ENCODE results near the gene GALNS. TPM values are rescaled to one million over a fixed set of nuclear protein-coding genes. Genes with fewer than 3 reads are reported as not detected.

GALNS gene
- total RNA-seq, 1 donor from 2014 or later: 16.8 TPM

- DNase-seq (ENCODE audit: low read depth, low spot score): no peak
Observed at GRCh38 chr16:88888461-88889387, 32.0 kb upstream of the GALNS start.

GRCh38 chr16:88888057-88888456 is 31.3 kb upstream of the GALNS start:
- no peak for DNase-seq (ENCODE audit: low read depth, low spot score)

- DNase-seq (ENCODE audit: low read depth, low spot score): no peak
Observed at GRCh38 chr16:88886845-88887521, 30.2 kb upstream of the GALNS start.

- no peak for DNase-seq (ENCODE audit: low read depth, low spot score)
Observed at GRCh38 chr16:88886420-88886844, 29.7 kb upstream of the GALNS start.

GRCh38 chr16:88885693-88886280 is 29.0 kb upstream of the GALNS start:
- no peak for DNase-seq (ENCODE audit: low read depth, low spot score)

- DNase-seq (ENCODE audit: low read depth, low spot score): no peak
Observed at GRCh38 chr16:88884569-88885271, 28.0 kb upstream of the GALNS start.

- no peak for DNase-seq (ENCODE audit: low read depth, low spot score)
Observed at GRCh38 chr16:88883946-88884345, 27.2 kb upstream of the GALNS start.

GRCh38 chr16:88883117-88883895 is 26.6 kb upstream of the GALNS start:
- DNase-seq (ENCODE audit: low read depth, low spot score): no peak

GRCh38 chr16:88882358-88883030 is 25.7 kb upstream of the GALNS start:
- no peak for DNase-seq (ENCODE audit: low read depth, low spot score)

GRCh38 chr16:88881675-88882357 is 25.1 kb upstream of the GALNS start:
- no peak for DNase-seq (ENCODE audit: low read depth, low spot score)

GRCh38 chr16:88881007-88881615 is 24.4 kb upstream of the GALNS start:
- DNase-seq (ENCODE audit: low read depth, low spot score): no peak

GRCh38 chr16:88880226-88881006 is 23.7 kb upstream of the GALNS start:
- DNase-seq (ENCODE audit: low read depth, low spot score): no peak

- DNase-seq (ENCODE audit: low read depth, low spot score): no peak
Observed at GRCh38 chr16:88879788-88880055, 23.0 kb upstream of the GALNS start.

GRCh38 chr16:88878967-88879787 is 22.4 kb upstream of the GALNS start:
- no peak for DNase-seq (ENCODE audit: low read depth, low spot score)

GRCh38 chr16:88878356-88878755 is 21.6 kb upstream of the GALNS start:
- DNase-seq (ENCODE audit: low read depth, low spot score): no peak

- no peak for DNase-seq (ENCODE audit: low read depth, low spot score)
Observed at GRCh38 chr16:88877564-88878289, 21.0 kb upstream of the GALNS start.

GRCh38 chr16:88876942-88877526 is 20.3 kb upstream of the GALNS start:
- DNase-seq (ENCODE audit: low read depth, low spot score): no peak

Data from pulmonary artery endothelial cell (primary cell).